IPS-NIHi7 (cell line): ENCODE results near the gene NTSR1.
"Not testable (repeated sequence)": the region's sequence is repeated elsewhere in the genome, so short reads cannot be mapped to it uniquely, and the experiment has no call there.

Source experiments
- DNase-seq: peaks from one replicate; pipeline ENCODE4 v3.0.0; 2012; ENCODE audit warnings: mixed read lengths; ENCODE audit errors: extremely low spot score

The NTSR1 gene

GRCh38 chr20:62674370-62674769 lies 34.3 kb upstream of the NTSR1 start:
- no peak for DNase-seq

GRCh38 chr20:62675156-62675876 lies 33.3 kb upstream of the NTSR1 start:
- DNase-seq: no peak

GRCh38 chr20:62675877-62676260 lies 32.8 kb upstream of the NTSR1 start:
- DNase-seq: no peak

GRCh38 chr20:62676976-62677375 lies 31.7 kb upstream of the NTSR1 start:
- DNase-seq: no peak

GRCh38 chr20:62677678-62678077 lies 31.0 kb upstream of the NTSR1 start:
- DNase-seq: no peak

GRCh38 chr20:62678553-62678952 lies 30.1 kb upstream of the NTSR1 start:
- no peak for DNase-seq

GRCh38 chr20:62679978-62680589 lies 28.6 kb upstream of the NTSR1 start:
- no peak for DNase-seq

- no peak for DNase-seq
Measured at GRCh38 chr20:62682912-62683517, 25.6 kb upstream of the NTSR1 start.

- DNase-seq: not testable (repeated sequence)
Measured at GRCh38 chr20:62683660-62684322, 24.8 kb upstream of the NTSR1 start.

- DNase-seq: no peak
Measured at GRCh38 chr20:62684981-62685380, 23.7 kb upstream of the NTSR1 start.

- DNase-seq: no peak
Measured at GRCh38 chr20:62685781-62686555, 22.7 kb upstream of the NTSR1 start.

GRCh38 chr20:62686869-62687830 lies 21.5 kb upstream of the NTSR1 start:
- DNase-seq: no peak

GRCh38 chr20:62688083-62688482 lies 20.6 kb upstream of the NTSR1 start:
- no peak for DNase-seq

GRCh38 chr20:62688855-62689460 lies 19.7 kb upstream of the NTSR1 start:
- no peak for DNase-seq

GRCh38 chr20:62689861-62690260 lies 18.8 kb upstream of the NTSR1 start:
- DNase-seq: no peak

- no peak for DNase-seq
Measured at GRCh38 chr20:62690261-62690820, 18.3 kb upstream of the NTSR1 start.

- no peak for DNase-seq
Measured at GRCh38 chr20:62691487-62691886, 17.1 kb upstream of the NTSR1 start.

- no peak for DNase-seq
Measured at GRCh38 chr20:62692176-62692575, 16.5 kb upstream of the NTSR1 start.

- DNase-seq: no peak
Measured at GRCh38 chr20:62692801-62693523, 15.7 kb upstream of the NTSR1 start.
